SU-DHL-6 (cell line): ENCODE results near the gene FXYD7.
A peak's percentile ranks its signal among the peaks of the same experiment; 100 is the strongest.

Experiments
- H2AFZ ChIP-seq: fragments of 200-600 bp; sonication (generic); 2 replicates; pipeline ENCODE4 v1.6.1; 2014; ENCODE audit warnings: low read depth, mild to moderate bottlenecking, moderate library complexity, mixed read lengths, antibody characterized with exemption, low read length; ENCODE audit not compliant: severe bottlenecking
- H3F3A ChIP-seq: fragments of 200-600 bp; shearing (Covaris generic); 2 replicates; pipeline ENCODE4 v1.6.0; 2016; ENCODE audit warnings: antibody characterized with exemption, mild to moderate bottlenecking; ENCODE audit not compliant: insufficient read depth
- H3K27ac ChIP-seq: fragments of 200-600 bp; sonication (generic); 2 replicates; pipeline ENCODE4 v1.5.1; 2016; ENCODE audit warnings: low read depth, mild to moderate bottlenecking, low read length, moderate library complexity, mixed read lengths
- H3K27me3 ChIP-seq: fragments of 200-600 bp; sonication (generic), shearing (Covaris generic); 2 replicates; pipeline ENCODE4 v1.6.0; 2014; ENCODE audit warnings: mild to moderate bottlenecking, low read length
- H3K36me3 ChIP-seq: fragments of 200-600 bp; sonication (generic); 2 replicates; pipeline ENCODE4 v1.6.1; 2014; ENCODE audit warnings: mild to moderate bottlenecking, low read length, mixed read lengths
- H3K4me2 ChIP-seq: fragments of 300-600, 200-600 bp; shearing (Covaris generic), sonication (generic); 2 replicates; pipeline ENCODE4 v1.6.0; 2014; ENCODE audit warnings: low read length, low read depth, mild to moderate bottlenecking; ENCODE audit not compliant: poor library complexity, severe bottlenecking
- H3K4me3 ChIP-seq: fragments of 200-600 bp; sonication (generic); 2 replicates; pipeline ENCODE4 v1.5.1; 2014; ENCODE audit warnings: antibody characterized with exemption, low read length, mild to moderate bottlenecking, mixed read lengths; ENCODE audit not compliant: insufficient read depth, poor library complexity, severe bottlenecking
- H3K79me2 ChIP-seq: fragments of 200-600 bp; sonication (generic); 2 replicates; pipeline ENCODE4 v1.6.1; 2014; ENCODE audit warnings: mild to moderate bottlenecking, low read length, moderate library complexity; ENCODE audit not compliant: insufficient read depth
- H3K9ac ChIP-seq: fragments of 200-600 bp; sonication (generic); 2 replicates; pipeline ENCODE4 v1.7.0; 2014; ENCODE audit warnings: mild to moderate bottlenecking, low read length
- H3K9me2 ChIP-seq: fragments of 200-600 bp; sonication (generic); replicated peaks from 2 replicates; pipeline ENCODE4 v1.6.1; 2014; ENCODE audit warnings: low read length; ENCODE audit not compliant: insufficient read depth
- H3K9me3 ChIP-seq: fragments of 200-600 bp; sonication (generic); 2 replicates; pipeline ENCODE4 v1.6.1; 2014; ENCODE audit warnings: low read length, mixed read lengths; ENCODE audit not compliant: insufficient read depth
- H4K20me1 ChIP-seq: fragments of 200-600 bp; sonication (generic); 2 replicates; pipeline ENCODE4 v1.6.1; 2014; ENCODE audit warnings: low read depth, mild to moderate bottlenecking, antibody characterized with exemption, low read length, moderate library complexity, mixed read lengths
- EZH2phosphoT487 ChIP-seq: fragments of 200-600 bp; sonication (generic), shearing (Covaris generic); conservative IDR thresholded peaks from 2 replicates; pipeline ENCODE4 v1.6.1; 2018; ENCODE audit warnings: mild to moderate bottlenecking, antibody characterized with exemption, low read length, moderate library complexity, mixed read lengths
- TF ChIP-seq, protein P1 (sequence below): fragments of 200-600 bp; sonication (generic); IDR thresholded peaks from one replicate; pipeline ENCODE4 v1.5.1; 2017; ENCODE audit warnings: antibody characterized with exemption, mild to moderate bottlenecking, low read length, moderate library complexity; ENCODE audit not compliant: insufficient read depth, poor library complexity, severe bottlenecking

FXYD7 gene

DNA sequence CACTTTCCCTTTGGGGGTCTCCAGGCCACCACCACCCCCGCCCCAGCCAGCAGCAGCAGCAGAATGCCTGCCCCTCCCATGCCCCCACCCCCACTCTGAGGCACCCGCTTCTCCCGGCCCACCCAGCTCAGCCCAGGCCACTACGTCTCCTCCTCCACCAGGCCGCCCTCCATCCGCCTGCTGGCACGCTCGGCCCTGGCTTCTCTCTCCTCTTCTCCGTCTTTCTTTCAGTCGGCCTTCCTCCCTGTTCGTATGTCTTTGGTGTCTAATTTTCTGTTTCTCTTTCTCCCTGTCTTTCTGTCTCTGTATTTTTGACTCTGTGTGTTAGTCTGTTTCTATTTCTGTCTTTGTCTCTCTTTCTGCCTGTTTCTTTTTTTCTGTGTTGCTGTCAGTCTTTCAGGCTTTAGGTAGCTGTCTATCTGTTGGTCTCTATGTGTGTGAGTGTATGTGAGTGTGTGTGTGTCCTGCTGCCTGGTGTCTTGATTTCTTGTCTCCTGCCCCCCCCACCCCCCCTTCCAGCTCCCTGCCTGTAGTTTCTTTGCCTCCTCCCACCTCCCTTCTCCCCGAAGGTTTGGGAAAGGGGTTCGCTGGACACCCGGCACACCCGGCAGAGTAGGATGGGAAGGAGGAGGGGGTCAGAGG lies 8.3 kb upstream of the FXYD7 start, which contains the start of gene LGI4:
Gene LGI4 (minus strand): TSS at position 459 of the 642 bp plus-strand sequence. CDS start 379 bp downstream, at position 80.
- Histone ChIP-seq H3K4me2 (no peak within 1 kb of the TSS), H3K9me3 (no peaks in the 10 kb centered on the region), H3F3A (no peaks in the 10 kb centered on the region), H3K79me2 (no peaks in the 10 kb centered on the region), H3K9me2 (no peaks in the 10 kb centered on the region), H3K27me3 (no peaks in the 10 kb centered on the region), H3K4me3 (no peak within 1 kb of the TSS), H4K20me1 (no peaks in the 10 kb centered on the region), H3K27ac (no peak within 1 kb of the TSS), H2AFZ (no peak within 1 kb of the TSS), H3K36me3 (no peaks in the 10 kb centered on the region), H3K9ac (no peak within 1 kb of the TSS)
- TF ChIP-seq, protein P1, sequence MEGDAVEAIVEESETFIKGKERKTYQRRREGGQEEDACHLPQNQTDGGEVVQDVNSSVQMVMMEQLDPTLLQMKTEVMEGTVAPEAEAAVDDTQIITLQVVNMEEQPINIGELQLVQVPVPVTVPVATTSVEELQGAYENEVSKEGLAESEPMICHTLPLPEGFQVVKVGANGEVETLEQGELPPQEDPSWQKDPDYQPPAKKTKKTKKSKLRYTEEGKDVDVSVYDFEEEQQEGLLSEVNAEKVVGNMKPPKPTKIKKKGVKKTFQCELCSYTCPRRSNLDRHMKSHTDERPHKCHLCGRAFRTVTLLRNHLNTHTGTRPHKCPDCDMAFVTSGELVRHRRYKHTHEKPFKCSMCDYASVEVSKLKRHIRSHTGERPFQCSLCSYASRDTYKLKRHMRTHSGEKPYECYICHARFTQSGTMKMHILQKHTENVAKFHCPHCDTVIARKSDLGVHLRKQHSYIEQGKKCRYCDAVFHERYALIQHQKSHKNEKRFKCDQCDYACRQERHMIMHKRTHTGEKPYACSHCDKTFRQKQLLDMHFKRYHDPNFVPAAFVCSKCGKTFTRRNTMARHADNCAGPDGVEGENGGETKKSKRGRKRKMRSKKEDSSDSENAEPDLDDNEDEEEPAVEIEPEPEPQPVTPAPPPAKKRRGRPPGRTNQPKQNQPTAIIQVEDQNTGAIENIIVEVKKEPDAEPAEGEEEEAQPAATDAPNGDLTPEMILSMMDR = no peak
- no peak for TF ChIP-seq EZH2phosphoT487

DNA sequence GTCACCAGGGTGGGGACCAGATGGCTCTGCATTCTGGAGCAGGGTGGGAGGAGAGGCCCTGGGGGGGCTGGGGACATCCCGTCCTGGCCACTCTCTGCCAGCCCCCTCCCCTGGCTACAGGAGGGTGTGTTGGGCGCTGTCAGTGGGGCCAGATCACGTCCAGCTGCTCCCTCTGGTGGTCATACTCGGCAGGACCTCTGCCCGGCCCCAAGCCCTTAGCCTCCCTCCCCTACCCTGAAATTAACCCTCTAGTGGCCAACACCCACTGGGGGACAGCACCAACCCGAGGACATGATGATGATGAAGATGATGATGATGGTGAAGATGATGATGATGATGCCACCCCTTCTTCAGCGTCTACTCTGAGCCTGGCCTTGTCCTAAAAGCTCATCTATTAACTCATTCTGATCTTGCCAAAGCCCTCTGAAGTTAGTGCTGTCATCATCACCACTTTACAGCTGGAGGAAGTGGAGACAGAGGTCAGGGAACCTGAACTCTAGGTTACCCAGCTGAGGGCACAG lies 7.6 kb upstream of the FXYD7 start:
- Histone ChIP-seq H3K4me3 (no peak overlapping the region), H3K79me2 (no peaks in the 10 kb centered on the region), H2AFZ (no peak overlapping the region), H3K36me3 (no peaks in the 10 kb centered on the region), H3K9ac (no peak overlapping the region), H3K4me2 (no peak overlapping the region), H3K27me3 (no peaks in the 10 kb centered on the region), H3F3A (no peaks in the 10 kb centered on the region), H3K27ac (no peak overlapping the region), H3K9me3 (no peaks in the 10 kb centered on the region), H4K20me1 (no peaks in the 10 kb centered on the region), H3K9me2 (no peaks in the 10 kb centered on the region)
- TF ChIP-seq, protein P1 = peak; percentile 87
- no peak for TF ChIP-seq EZH2phosphoT487

DNA sequence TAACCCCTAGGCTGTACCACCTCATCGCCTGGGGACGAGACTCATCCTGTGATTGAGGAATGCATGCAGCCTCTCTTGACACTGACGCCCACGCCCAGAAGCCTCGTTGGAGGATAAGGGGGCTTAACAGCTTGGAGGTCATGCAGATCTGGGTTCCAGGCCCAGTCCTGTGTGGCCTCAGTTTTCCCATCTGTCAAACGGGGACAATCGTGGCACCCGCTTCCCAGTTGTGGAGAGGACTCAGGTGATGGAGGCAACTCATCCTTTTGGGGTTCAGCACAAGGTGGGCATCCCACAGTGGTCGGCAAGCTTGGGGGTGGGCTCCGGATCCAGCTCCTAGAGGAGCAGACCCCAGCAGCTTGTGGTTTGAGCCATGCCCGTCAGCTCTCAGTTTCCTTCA lies 6.8 kb upstream of the FXYD7 start:
- no peak overlapping the region for H3K27ac ChIP-seq
- no peak overlapping the region for H3K4me3 ChIP-seq
- no peaks in the 10 kb centered on the region for H4K20me1 ChIP-seq
- H3K4me2 ChIP-seq = no peak overlapping the region
- no peaks in the 10 kb centered on the region for H3K27me3 ChIP-seq
- TF ChIP-seq, protein P1 = no peak
- TF ChIP-seq EZH2phosphoT487 = no peak
- no peak overlapping the region for H2AFZ ChIP-seq
- H3K9me2 ChIP-seq = no peaks in the 10 kb centered on the region
- no peak overlapping the region for H3K9ac ChIP-seq
- H3F3A ChIP-seq = no peaks in the 10 kb centered on the region
- no peaks in the 10 kb centered on the region for H3K9me3 ChIP-seq
- H3K79me2 ChIP-seq = no peaks in the 10 kb centered on the region
- H3K36me3 ChIP-seq = no peaks in the 10 kb centered on the region
